ENCODE measurements around the gene CLEC16A. TPM values are rescaled to one million over a fixed set of nuclear protein-coding genes. Genes with fewer than 3 reads are reported as not detected.
A peak's percentile ranks its signal among the peaks of the same experiment; 100 is the strongest.

CLEC16A gene
- total RNA-seq, 1 donor from 2014 or later: 19.8 TPM

GRCh38 chr16:10982465-10983150 is 38.2 kb downstream of the CLEC16A start:
- no peak overlapping the region for H3K4me3 ChIP-seq (ENCODE audit: low read depth, low read length)
- no peaks in the 10 kb centered on the region for H3K27me3 ChIP-seq (ENCODE audit: control insufficient read depth, insufficient read depth, low read length)
- no peak for TF ChIP-seq CTCF (IDR thresholded peaks at IDR 0.05; ENCODE audit: insufficient read depth, low read length, poor library complexity, severe bottlenecking)
- no peak for DNase-seq (ENCODE audit: low read depth)
- H3K36me3 ChIP-seq (ENCODE audit: control insufficient read depth, insufficient read depth, low read length): no peaks in the 10 kb centered on the region

DNA sequence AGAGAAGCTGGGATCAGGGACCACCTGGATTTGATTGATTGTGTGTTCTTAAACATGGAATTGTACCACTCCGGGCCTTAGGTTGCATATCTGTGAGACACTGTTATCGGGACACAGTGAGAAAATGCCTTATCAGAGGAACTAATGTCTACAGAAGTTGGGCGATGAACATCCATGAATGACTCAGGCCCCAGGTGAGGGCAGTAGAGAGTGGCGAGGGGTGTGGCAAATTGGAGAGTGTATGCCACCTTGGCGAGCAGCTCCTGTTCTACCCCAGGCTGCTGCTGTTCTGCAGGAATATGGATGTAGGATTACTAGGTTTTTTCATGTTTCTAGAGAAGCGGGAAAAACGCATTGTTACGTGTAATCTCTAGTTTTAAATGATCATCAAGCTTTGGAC is 38.8 kb downstream of the CLEC16A start:
- H3K27me3 ChIP-seq (ENCODE audit: control insufficient read depth, insufficient read depth, low read length): no peaks in the 10 kb centered on the region
- DNase-seq (ENCODE audit: low read depth): no peak
- H3K36me3 ChIP-seq (ENCODE audit: control insufficient read depth, insufficient read depth, low read length): no peaks in the 10 kb centered on the region
- H3K4me3 ChIP-seq (ENCODE audit: low read depth, low read length): no peak overlapping the region
- peak; percentile 21 for TF ChIP-seq CTCF (IDR thresholded peaks at IDR 0.05; ENCODE audit: insufficient read depth, low read length, poor library complexity, severe bottlenecking)

DNA sequence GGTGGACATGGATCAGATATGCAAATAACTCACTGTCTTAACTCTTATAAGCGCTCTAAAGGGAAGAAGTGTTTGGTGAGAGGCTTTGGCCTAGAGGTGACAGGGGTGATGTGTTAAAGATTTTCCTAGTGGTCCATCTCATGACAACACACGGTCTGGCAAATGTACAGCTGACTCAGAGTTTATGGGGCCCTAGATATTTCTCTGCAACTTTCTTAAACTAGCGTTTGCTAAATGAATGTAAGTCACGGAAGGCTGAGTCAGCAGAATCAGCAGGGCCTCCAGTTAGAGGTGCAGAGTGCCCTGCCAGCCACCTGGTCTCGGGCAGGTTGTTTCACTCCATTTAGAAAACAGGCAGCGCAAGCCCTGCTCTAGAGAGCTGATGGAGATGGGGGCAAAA is 40.1 kb downstream of the CLEC16A start:
- Histone ChIP-seq H3K36me3 (ENCODE audit: control insufficient read depth, insufficient read depth, low read length) (no peaks in the 10 kb centered on the region), H3K4me3 (ENCODE audit: low read depth, low read length) (no peak overlapping the region), H3K27me3 (ENCODE audit: control insufficient read depth, insufficient read depth, low read length) (no peaks in the 10 kb centered on the region)
- TF ChIP-seq CTCF (IDR thresholded peaks at IDR 0.05; ENCODE audit: insufficient read depth, low read length, poor library complexity, severe bottlenecking): no peak
- no peak for DNase-seq (ENCODE audit: low read depth)

DNA sequence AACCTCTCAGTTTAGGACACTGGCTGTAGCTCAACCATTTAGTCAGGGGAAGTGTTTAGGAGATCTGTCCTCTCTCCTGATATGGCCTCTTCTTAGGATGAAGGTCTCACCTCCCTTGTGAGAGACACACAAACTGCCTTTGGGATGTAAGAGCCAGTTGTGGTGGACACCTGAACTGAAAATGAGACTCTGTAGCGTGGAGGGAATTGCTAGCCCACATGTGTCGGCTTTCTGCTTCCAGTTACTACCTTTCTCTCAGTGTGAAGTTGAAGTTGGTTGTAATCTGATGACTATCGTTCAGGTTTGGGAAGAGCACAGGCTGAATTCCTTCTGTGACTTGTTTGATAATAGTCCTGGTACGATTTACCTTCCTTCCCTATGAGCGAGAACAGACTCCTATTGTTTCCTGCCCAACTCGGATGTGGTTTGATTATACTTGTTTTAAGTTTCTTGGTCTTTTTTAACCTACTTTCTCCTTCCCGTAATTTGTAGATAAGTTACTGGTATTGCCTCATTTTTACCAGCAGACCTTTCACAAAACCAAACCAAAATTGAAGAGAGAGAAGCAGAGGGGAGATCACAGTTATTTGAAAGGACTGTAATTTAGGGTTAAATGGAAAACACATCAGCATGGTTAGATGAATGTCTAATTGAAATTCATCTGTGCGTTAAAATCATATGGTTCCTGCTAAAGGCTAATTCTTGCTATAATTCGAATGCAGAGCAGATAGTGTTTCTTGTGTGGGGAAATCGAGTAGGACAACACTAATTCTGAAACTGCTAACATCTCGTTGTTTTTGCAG is 43.2 kb downstream of the CLEC16A start:
- no peak for TF ChIP-seq CTCF (IDR thresholded peaks at IDR 0.05; ENCODE audit: insufficient read depth, low read length, poor library complexity, severe bottlenecking)
- Histone ChIP-seq H3K27me3 (ENCODE audit: control insufficient read depth, insufficient read depth, low read length) (no peaks in the 10 kb centered on the region), H3K4me3 (ENCODE audit: low read depth, low read length) (no peak overlapping the region), H3K36me3 (ENCODE audit: control insufficient read depth, insufficient read depth, low read length) (no peaks in the 10 kb centered on the region)
- no peak for DNase-seq (ENCODE audit: low read depth)

GRCh38 chr16:10988164-10988803 is 43.9 kb downstream of the CLEC16A start:
- peak; percentile 24 for TF ChIP-seq CTCF (IDR thresholded peaks at IDR 0.05; ENCODE audit: insufficient read depth, low read length, poor library complexity, severe bottlenecking)
- no peak overlapping the region for H3K4me3 ChIP-seq (ENCODE audit: low read depth, low read length)
- H3K36me3 ChIP-seq (ENCODE audit: control insufficient read depth, insufficient read depth, low read length): no peaks in the 10 kb centered on the region
- DNase-seq (ENCODE audit: low read depth): no peak
- H3K27me3 ChIP-seq (ENCODE audit: control insufficient read depth, insufficient read depth, low read length): no peaks in the 10 kb centered on the region
